EL (cell line): ENCODE measurements around the gene BNIP3.
"Not testable (repeated sequence)": the region's sequence is repeated elsewhere in the genome, so short reads cannot be mapped to it uniquely, and the experiment has no call there.

Experiments
- DNase-seq: peaks from one replicate; pipeline ENCODE4 v3.0.0-alpha.2; 2016

BNIP3 gene

DNA sequence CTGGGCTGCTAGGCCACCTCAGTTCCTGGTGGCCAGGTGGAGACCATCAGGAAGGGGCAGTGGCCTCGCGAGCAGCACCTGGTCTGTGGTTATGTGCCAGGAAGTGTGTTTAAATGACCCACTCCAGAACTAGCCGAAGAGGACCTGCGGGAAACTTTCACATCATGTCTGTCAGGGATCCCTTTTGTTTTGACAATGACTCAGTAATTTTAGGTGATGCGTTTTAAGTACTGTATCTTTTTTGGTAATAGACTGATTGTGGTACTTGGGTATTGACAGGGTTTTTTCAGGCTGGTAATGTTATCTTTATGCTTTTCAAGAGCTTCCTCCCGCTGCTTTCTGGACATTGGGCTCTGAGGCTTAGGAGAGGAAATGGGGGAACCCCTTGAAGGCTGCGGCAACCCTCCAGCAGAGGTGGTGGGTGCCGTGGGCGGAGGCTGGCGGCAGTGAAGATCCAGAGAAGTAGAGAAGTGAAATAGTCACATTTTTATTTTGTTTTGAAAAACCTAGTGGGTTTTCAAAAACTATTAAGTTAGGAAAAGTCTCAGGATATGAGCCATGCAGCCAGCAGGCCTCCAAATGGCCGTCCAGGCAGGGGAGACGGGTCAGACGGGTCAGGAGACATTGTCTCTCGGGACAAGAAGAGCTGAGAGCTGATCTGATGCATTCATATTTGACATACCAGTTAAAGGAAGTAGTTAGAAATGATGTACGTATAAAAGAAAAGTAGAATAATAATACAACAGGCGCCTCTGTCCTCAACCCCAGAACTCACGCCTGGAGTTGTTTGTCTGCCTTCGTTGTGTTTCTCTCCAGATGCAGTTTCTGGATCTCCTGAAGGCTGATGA lies 53.3 kb downstream of the BNIP3 start:
- DNase-seq, result no peak

DNA sequence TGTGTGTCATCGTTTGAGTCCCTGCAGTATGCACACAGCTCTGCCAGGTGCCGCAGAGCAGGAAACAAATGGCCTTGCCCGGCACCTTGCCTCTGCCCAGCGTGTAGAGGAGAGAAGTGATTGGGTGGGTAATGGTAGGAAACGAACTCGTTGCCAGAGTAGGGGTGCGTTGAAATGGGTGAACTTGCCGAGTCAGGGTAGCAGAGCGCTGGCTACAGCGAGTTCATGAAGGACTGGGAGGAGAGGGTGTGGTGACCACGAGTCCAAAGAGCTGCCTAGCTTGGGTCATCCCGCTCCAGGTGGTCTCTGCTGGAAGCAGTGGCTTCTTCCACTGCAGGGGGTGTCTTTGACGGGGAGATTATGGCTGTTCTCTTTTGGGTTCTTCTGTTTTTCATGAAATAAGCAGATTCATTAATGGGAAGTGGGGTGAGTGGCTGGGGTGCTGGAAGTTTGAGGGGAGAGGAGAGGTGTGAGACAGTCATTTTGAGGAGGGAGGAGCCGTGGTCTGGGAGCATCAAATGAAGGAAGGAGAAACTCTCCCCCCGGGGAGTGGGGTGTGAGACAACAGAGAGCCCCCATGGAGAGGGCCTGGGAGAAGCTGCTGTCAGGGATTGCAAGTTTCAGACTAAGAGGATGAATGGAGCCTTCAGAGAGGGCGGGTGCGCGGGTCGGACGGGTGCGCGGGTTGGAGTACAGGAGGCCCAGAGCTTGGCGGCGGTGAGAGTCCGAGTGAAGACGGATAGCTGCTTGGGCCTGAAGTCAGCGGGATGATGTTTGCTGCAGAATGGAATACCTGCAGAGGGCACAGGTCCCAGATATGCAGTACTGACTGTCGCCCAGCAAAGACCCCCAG lies 54.8 kb downstream of the BNIP3 start:
- DNase-seq, result no peak

DNA sequence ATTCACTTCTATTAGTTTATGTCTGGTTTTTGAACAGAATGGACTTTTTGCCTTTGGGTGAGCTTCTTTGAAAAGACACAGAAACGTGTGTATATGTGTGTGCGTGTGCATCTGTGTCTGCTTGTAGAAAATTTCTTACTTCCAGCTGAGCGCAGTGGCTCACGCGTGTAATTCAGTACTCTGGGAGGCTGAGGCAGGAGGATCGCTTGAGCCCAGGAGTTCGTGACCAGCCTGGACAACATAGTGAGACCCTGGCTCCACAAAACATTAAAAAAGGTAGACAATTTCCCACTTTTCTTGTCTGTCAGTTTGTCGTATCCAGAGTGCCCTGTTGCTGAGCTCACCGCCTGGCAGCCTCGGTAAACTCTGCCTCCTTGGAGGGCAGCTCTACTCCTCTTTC lies 55.5 kb downstream of the BNIP3 start:
- no peak for DNase-seq

DNA sequence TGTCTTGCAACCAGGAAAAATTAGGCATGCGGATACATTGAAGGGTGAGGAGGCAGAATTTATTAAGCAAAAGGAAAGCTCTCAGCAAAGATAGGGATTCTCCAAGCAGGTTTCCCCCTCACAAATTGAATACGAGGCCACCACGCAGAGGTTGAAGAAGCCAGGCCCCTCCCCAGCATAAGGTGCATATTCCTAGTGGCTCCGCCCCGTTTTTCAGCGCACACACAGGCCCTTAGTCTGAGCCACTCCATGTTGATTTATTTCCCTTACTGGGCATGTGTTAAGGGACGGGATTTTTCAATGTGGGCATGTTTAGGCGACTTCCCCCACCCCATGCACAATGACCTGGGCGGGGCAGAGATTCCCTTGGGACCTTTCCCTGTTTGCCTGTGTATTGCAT lies 56.0 kb downstream of the BNIP3 start:
- no peak for DNase-seq

DNA sequence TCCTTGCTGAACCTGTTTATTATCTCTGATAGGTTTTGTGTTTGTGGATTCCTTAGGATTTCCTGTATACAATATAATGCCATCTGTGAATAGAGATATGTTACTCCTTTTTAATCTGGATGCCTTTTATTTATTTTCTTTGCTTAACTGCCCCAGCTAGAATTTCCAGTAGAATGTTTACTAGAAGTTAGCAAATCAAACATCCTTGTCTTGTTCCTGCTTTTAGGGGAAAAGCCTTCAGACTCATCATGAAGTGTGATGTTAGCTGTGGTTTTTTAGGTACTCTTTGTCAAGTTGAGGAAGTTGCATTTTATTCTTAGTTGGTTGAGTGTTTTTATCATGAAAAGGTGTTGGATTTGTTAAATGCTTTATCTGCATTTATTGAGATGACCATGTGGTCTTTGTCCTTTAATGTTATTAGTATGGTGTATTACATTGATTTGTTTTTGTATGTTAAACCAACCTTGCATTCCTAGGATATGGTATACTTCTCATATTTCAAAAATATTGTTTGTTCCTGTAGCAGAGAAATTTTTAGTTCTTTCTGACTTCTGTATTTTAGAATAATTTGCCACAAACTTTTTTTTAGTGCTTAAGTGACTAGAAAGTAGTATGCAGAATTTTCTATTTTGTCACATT lies 56.6 kb downstream of the BNIP3 start:
- no peak for DNase-seq

DNA sequence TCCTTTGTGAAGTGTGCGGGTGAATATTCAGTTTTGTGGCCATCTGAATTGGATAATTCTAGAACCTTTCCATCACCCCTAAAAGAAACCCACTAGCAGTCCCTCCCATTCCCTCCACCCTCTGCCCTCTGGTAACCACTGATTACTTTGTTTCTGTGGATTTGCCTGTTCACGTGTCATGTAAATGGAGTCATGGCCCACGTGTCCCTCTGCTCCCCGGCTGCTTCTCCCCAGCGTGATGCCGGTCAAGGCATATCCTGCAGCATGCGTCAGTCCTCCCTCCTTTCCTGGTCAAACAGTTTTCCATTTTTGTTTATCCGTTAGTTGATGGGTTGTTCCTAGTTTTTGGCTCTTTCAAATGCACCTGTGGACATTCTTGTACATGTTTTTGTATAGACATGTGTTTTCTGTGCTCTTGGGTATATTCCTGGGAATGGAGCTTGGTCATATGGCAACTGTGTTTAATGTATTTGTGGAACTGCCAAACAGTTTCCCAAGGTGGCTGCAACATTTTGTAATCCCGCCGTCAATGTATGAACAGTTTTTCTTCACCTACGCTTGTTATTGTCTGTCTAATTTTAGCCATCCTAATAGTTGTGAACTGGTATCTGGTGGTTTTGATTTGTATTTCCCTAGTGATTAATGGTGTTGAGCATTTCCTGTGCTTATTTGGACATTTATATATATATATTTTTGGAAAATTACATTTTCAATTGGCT lies 58.5 kb downstream of the BNIP3 start:
- no peak for DNase-seq

DNA sequence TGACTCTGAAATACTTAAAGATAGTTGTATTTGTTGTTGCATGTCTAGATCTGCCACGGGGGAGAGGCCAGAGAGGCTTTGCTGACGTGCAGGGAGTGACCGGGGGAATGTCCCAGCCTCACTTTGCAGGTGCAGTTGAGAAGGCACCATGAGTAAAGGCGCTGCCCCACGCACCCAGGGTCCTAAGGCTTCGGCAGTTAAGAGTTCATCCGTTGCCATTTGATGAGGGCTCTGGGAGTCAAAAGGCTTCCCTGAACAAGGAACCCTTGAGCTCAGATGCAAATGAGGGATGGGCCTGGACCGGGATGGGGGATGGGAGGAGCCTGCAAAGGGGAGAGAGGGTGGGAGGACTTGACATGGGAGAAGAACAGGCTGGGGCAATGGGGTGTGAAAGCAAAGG lies 60.5 kb downstream of the BNIP3 start:
- no peak for DNase-seq

DNA sequence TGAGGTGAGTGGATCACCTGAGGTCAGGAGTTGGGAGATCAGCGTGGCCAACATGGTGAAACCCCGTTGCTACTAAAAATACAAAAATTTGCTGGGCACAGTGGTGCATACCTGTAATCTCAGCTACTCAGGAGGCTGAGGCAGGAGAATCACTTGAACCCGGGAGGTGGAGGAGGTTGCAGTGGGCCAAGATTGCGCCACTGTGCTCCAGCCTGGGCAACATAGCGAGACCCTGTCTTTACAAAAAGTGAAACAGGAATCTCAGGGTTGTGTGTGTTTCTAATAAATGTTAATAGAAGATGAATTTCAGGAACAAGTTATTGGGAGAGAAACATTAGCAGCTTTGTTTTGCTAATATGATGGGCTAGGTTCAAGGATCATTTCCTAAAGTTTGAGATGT lies 61.0 kb downstream of the BNIP3 start:
- no peak for DNase-seq

DNA sequence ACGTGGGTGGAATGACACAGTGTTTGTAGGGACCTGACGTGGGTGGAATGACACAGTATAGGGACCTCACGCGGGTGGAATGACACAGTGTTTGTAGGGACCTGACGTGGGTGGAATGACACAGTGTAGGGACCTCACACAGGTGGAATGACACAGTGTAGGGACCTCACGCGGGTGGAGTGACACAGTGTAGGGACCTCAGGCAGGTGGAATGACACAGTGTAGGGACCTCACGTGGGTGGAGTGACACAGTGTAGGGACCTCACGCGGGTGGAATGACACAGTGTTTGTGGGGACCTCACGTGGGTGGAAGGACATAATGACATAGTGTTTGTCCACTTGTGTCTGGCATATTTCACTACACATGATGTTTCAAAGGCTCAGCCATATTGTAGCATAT lies 61.6 kb downstream of the BNIP3 start:
- DNase-seq, result no peak

- DNase-seq, result not testable (repeated sequence)
Observed at GRCh38 chr10:131919461-131919860, 62.3 kb downstream of the BNIP3 start.
